HT1080 (cell line): ENCODE results near the gene TAS1R3. TPM values are rescaled to one million over a fixed set of nuclear protein-coding genes. Genes with fewer than 3 reads are reported as not detected.
"Not testable (repeated sequence)": the region's sequence is repeated elsewhere in the genome, so short reads cannot be mapped to it uniquely, and the experiment has no call there.

Experiments used
- DNase-seq: peaks from one replicate; pipeline ENCODE4 v3.0.0-alpha.2; 2015; ENCODE audit warnings: low read depth
- small RNA-seq: library from RNA; depleted of rRNA; stranded (forward); fragments of <200 nt; gene quantifications from one replicate; pipeline ENCODE3, GENCODE V24; 2014
- total RNA-seq: library from RNA; depleted of rRNA; stranded (reverse); fragments of >200 nt; shearing (Covaris generic); gene quantifications from 2 replicates; pipeline ENCODE4 v1.2.3, GENCODE V29; 2014; rRNA removed

Gene TAS1R3
- total RNA-seq, 1 experiment from 2014 or later = 0.08 TPM

GRCh38 chr1:1366699-1367066 is 35.6 kb downstream of the TAS1R3 start:
- no peak for DNase-seq

- DNase-seq = no peak
These were observed 36.2 kb downstream of the TAS1R3 start for GRCh38 chr1:1367315-1367714.

GRCh38 chr1:1370094-1370493 is 39.0 kb downstream of the TAS1R3 start:
- not testable (repeated sequence) for DNase-seq

GRCh38 chr1:1370771-1371300 is 39.8 kb downstream of the TAS1R3 start:
- no peak for DNase-seq

- DNase-seq = no peak
These were observed 40.3 kb downstream of the TAS1R3 start for GRCh38 chr1:1371364-1371745.

- DNase-seq = peak; percentile 57
These were observed 40.9 kb downstream of the TAS1R3 start for GRCh38 chr1:1371746-1372711.

GRCh38 chr1:1373051-1373814 is 42.2 kb downstream of the TAS1R3 start:
- DNase-seq = no peak

- no peak for DNase-seq
These were observed 42.9 kb downstream of the TAS1R3 start for GRCh38 chr1:1373815-1374588.

GRCh38 chr1:1374589-1374928 is 43.5 kb downstream of the TAS1R3 start:
- DNase-seq = no peak

- DNase-seq = peak; percentile 100
These were observed 44.0 kb downstream of the TAS1R3 start, which contains the start of gene AURKAIP1 for GRCh38 chr1:1374929-1375662. AURKAIP1 (minus strand) TSS chr1:1375207; CDS start chr1:1374756, 451 bp downstream.

GRCh38 chr1:1376551-1377226 is 45.6 kb downstream of the TAS1R3 start:
- DNase-seq = no peak

GRCh38 chr1:1377540-1378205 is 46.6 kb downstream of the TAS1R3 start:
- DNase-seq = no peak

- no peak for DNase-seq
These were observed 49.8 kb downstream of the TAS1R3 start for GRCh38 chr1:1380860-1381259.

GRCh38 chr1:1381294-1381693 is 50.2 kb downstream of the TAS1R3 start:
- DNase-seq = no peak

Small RNA genes lying within 50 kb of the gene (small RNA-seq; reads per million reads assigned to genes)
- not detected for gene MIR6726

Other genes with a start within 250 kb of the TAS1R3 start
- gene C1orf159, start 215.2 kb upstream of the TAS1R3 start, total RNA-seq = 17.8 and 19.8 TPM in 2 replicates
- gene TTLL10, start 157.4 kb upstream of the TAS1R3 start, total RNA-seq = not detected in 2 replicates
- not detected in 2 replicates for gene TNFRSF18, start 124.7 kb upstream of the TAS1R3 start, total RNA-seq
- 0.88 TPM in 1 of 2 replicates, not detected in the other for gene TNFRSF4, start 117.1 kb upstream of the TAS1R3 start, total RNA-seq
- gene SDF4, start 99.3 kb upstream of the TAS1R3 start, total RNA-seq = 110 and 119 TPM in 2 replicates
- gene B3GALT6, start 99.0 kb upstream of the TAS1R3 start, total RNA-seq = 27.3 and 37.6 TPM in 2 replicates
- gene C1QTNF12, start 84.6 kb upstream of the TAS1R3 start, total RNA-seq = 0.40 and 1.5 TPM in 2 replicates
- gene UBE2J2, start 57.4 kb upstream of the TAS1R3 start, total RNA-seq = 125 and 139 TPM in 2 replicates
- 0.20 and 0.59 TPM in 2 replicates for gene SCNN1D, start 50.8 kb upstream of the TAS1R3 start, total RNA-seq
- gene ACAP3, start 23.4 kb upstream of the TAS1R3 start, total RNA-seq = 28.9 and 34.9 TPM in 2 replicates
- gene PUSL1, start 22.7 kb upstream of the TAS1R3 start, total RNA-seq = 42.0 and 43.9 TPM in 2 replicates
- 142 and 143 TPM in 2 replicates for gene INTS11, start 6.6 kb upstream of the TAS1R3 start, total RNA-seq
- gene CPTP, start 6.5 kb upstream of the TAS1R3 start, total RNA-seq = 36.8 and 55.0 TPM in 2 replicates
- 113 and 118 TPM in 2 replicates for gene DVL1, start 18.1 kb downstream of the TAS1R3 start, total RNA-seq
- 0.11 and 0.50 TPM in 2 replicates for gene MXRA8, start 27.3 kb downstream of the TAS1R3 start, total RNA-seq
- gene AURKAIP1, start 43.9 kb downstream of the TAS1R3 start, total RNA-seq = 318 and 349 TPM in 2 replicates
- 74.6 and 96.1 TPM in 2 replicates for gene CCNL2, start 68.1 kb downstream of the TAS1R3 start, total RNA-seq
- gene MRPL20, start 76.0 kb downstream of the TAS1R3 start, total RNA-seq = 319 and 342 TPM in 2 replicates
- gene ANKRD65, start 90.0 kb downstream of the TAS1R3 start, total RNA-seq = not detected in 2 replicates
- 0.05 and 0.23 TPM in 2 replicates for gene VWA1, start 104.4 kb downstream of the TAS1R3 start, total RNA-seq
- 0.03 TPM in 1 of 2 replicates, not detected in the other for gene ATAD3C, start 118.4 kb downstream of the TAS1R3 start, total RNA-seq
- 57.0 and 59.0 TPM in 2 replicates for gene ATAD3B, start 140.5 kb downstream of the TAS1R3 start, total RNA-seq
- gene ATAD3A, start 180.9 kb downstream of the TAS1R3 start, total RNA-seq = 93.9 and 96.6 TPM in 2 replicates
- gene TMEM240, start 209.3 kb downstream of the TAS1R3 start, total RNA-seq = 3.1 TPM in 1 of 2 replicates, not detected in the other
- 69.6 and 99.4 TPM in 2 replicates for gene SSU72, start 243.6 kb downstream of the TAS1R3 start, total RNA-seq